Measurements from ENCODE around the gene PRSS33. TPM values are rescaled to one million over a fixed set of nuclear protein-coding genes. Genes with fewer than 3 reads are reported as not detected.

PRSS33 gene
- total RNA-seq, 2 donors from 2014 or later = 0.46 TPM; not detected in 1

DNA sequence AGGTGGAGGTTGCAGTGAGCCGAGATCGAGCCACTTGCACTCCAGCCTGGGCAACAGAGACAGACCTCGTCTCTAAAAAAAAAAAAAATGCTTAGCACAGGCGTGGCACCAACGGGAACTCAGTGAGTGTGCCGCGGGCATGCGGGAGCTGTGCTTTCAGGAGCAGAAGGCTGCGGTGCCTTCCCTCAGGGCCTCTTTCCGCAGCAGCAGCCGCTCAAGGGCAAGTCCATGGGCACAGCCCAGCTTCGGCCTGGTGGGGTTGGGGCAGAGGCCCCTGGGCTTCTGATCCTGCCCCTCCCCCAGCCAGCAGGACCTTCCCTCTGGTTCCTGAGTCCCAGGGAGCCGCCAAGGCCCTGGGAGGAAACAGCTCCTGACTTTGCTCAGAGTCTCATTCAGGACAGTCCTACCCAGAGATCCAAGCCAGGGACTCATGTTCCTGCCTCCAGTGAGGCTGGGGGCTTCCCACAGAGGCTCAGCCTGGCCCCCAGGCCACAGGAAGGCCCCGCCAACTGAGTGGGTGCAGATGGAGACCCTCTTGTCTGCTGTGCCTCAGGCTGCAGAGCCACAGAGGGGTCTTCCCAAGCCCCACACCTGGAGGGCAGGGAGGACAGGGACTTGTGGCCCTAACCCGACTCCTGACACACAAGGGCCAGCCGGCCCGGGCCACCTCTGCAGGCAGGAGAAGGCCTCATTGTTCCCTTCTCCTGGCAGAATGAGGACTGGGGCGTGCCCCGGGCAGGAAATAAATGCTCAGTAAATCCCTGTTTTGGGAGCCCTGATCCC lies 39.4 kb upstream of the PRSS33 start:
- no peaks in the 10 kb centered on the region for H3K36me3 Mint-ChIP-seq (ENCODE audit: insufficient read depth in 2 of 2)
- no peaks in the 10 kb centered on the region for H3K27me3 Mint-ChIP-seq (ENCODE audit: low read depth)
- no peak overlapping the region for H3K27ac Mint-ChIP-seq
- ATAC-seq (replicated peaks in 1 of 2) = no peak
- H3K4me3 Mint-ChIP-seq = no peak overlapping the region
- H3K9me3 Mint-ChIP-seq = no peaks in the 10 kb centered on the region
- no peak for DNase-seq
- no peaks in the 10 kb centered on the region for H3K4me1 Mint-ChIP-seq (ENCODE audit: low read depth)

GRCh38 chr16:2825906-2826305 lies 38.5 kb upstream of the PRSS33 start:
- H3K27ac Mint-ChIP-seq = no peak overlapping the region
- no peak overlapping the region for H3K4me3 Mint-ChIP-seq
- no peaks in the 10 kb centered on the region for H3K4me1 Mint-ChIP-seq (ENCODE audit: low read depth)
- no peak for ATAC-seq (replicated peaks in 1 of 2)
- no peaks in the 10 kb centered on the region for H3K9me3 Mint-ChIP-seq
- no peaks in the 10 kb centered on the region for H3K36me3 Mint-ChIP-seq (ENCODE audit: insufficient read depth in 2 of 2)
- no peaks in the 10 kb centered on the region for H3K27me3 Mint-ChIP-seq (ENCODE audit: low read depth)
- DNase-seq = no peak

GRCh38 chr16:2825049-2825742 lies 37.8 kb upstream of the PRSS33 start:
- ATAC-seq (replicated peaks in 1 of 2) = no peak
- no peaks in the 10 kb centered on the region for H3K9me3 Mint-ChIP-seq
- no peaks in the 10 kb centered on the region for H3K4me1 Mint-ChIP-seq (ENCODE audit: low read depth)
- H3K27ac Mint-ChIP-seq = no peak overlapping the region
- no peaks in the 10 kb centered on the region for H3K36me3 Mint-ChIP-seq (ENCODE audit: insufficient read depth in 2 of 2)
- DNase-seq = no peak
- no peaks in the 10 kb centered on the region for H3K27me3 Mint-ChIP-seq (ENCODE audit: low read depth)
- H3K4me3 Mint-ChIP-seq = no peak overlapping the region

- no peak for DNase-seq
- H3K9me3 Mint-ChIP-seq = no peaks in the 10 kb centered on the region
- no peak overlapping the region for H3K4me3 Mint-ChIP-seq
- no peak overlapping the region for H3K27ac Mint-ChIP-seq
- H3K36me3 Mint-ChIP-seq (ENCODE audit: insufficient read depth in 2 of 2) = no peaks in the 10 kb centered on the region
- H3K4me1 Mint-ChIP-seq (ENCODE audit: low read depth) = no peaks in the 10 kb centered on the region
- no peaks in the 10 kb centered on the region for H3K27me3 Mint-ChIP-seq (ENCODE audit: low read depth)
- ATAC-seq (replicated peaks in 1 of 2) = no peak
Measured at GRCh38 chr16:2824626-2825025, 37.3 kb upstream of the PRSS33 start.

GRCh38 chr16:2822496-2822895 lies 35.1 kb upstream of the PRSS33 start:
- Mint-ChIP-seq H3K9me3 (no peaks in the 10 kb centered on the region), H3K4me1 (ENCODE audit: low read depth) (no peaks in the 10 kb centered on the region), H3K36me3 (ENCODE audit: insufficient read depth in 2 of 2) (no peaks in the 10 kb centered on the region), H3K27ac (no peak overlapping the region), H3K4me3 (no peak overlapping the region), H3K27me3 (ENCODE audit: low read depth) (no peaks in the 10 kb centered on the region)
- ATAC-seq (replicated peaks in 1 of 2) = no peak
- no peak for DNase-seq

DNA sequence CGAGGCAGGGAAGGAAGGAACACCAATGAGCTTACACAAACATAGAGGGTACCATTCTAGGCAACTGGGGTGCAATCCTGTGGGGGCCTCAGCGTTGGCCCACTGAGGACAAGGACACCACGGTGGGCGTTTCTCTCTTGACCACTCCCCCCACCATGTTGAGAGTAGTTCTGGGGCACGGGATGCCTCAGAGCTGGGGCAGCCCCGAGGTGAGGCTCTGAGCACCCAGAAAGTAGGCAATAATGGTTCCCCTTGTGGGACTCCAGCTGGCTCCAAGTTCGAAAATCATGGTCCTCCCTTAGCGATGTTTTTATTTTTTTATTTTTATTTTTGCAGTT lies 34.8 kb upstream of the PRSS33 start:
- Mint-ChIP-seq H3K36me3 (ENCODE audit: insufficient read depth in 2 of 2) (no peaks in the 10 kb centered on the region), H3K27me3 (ENCODE audit: low read depth) (no peaks in the 10 kb centered on the region), H3K27ac (no peak overlapping the region), H3K4me3 (no peak overlapping the region), H3K9me3 (no peaks in the 10 kb centered on the region), H3K4me1 (ENCODE audit: low read depth) (no peaks in the 10 kb centered on the region)
- DNase-seq (no peak), ATAC-seq (replicated peaks in 1 of 2) (no peak)

- Mint-ChIP-seq H3K4me3 (no peak overlapping the region), H3K9me3 (no peaks in the 10 kb centered on the region), H3K27me3 (ENCODE audit: low read depth) (no peaks in the 10 kb centered on the region), H3K27ac (no peak overlapping the region), H3K36me3 (ENCODE audit: insufficient read depth in 2 of 2) (no peaks in the 10 kb centered on the region), H3K4me1 (ENCODE audit: low read depth) (no peaks in the 10 kb centered on the region)
- DNase-seq (no peak), ATAC-seq (replicated peaks in 1 of 2) (no peak)
Measured at GRCh38 chr16:2821487-2822157, 34.3 kb upstream of the PRSS33 start.

- Mint-ChIP-seq H3K36me3 (ENCODE audit: insufficient read depth in 2 of 2) (no peaks in the 10 kb centered on the region), H3K27me3 (ENCODE audit: low read depth) (no peaks in the 10 kb centered on the region), H3K4me1 (ENCODE audit: low read depth) (no peaks in the 10 kb centered on the region), H3K4me3 (no peak overlapping the region), H3K27ac (no peak overlapping the region), H3K9me3 (no peaks in the 10 kb centered on the region)
- ATAC-seq (replicated peaks in 1 of 2) = no peak
- no peak for DNase-seq
Measured at GRCh38 chr16:2820836-2821486, 33.6 kb upstream of the PRSS33 start.

DNA sequence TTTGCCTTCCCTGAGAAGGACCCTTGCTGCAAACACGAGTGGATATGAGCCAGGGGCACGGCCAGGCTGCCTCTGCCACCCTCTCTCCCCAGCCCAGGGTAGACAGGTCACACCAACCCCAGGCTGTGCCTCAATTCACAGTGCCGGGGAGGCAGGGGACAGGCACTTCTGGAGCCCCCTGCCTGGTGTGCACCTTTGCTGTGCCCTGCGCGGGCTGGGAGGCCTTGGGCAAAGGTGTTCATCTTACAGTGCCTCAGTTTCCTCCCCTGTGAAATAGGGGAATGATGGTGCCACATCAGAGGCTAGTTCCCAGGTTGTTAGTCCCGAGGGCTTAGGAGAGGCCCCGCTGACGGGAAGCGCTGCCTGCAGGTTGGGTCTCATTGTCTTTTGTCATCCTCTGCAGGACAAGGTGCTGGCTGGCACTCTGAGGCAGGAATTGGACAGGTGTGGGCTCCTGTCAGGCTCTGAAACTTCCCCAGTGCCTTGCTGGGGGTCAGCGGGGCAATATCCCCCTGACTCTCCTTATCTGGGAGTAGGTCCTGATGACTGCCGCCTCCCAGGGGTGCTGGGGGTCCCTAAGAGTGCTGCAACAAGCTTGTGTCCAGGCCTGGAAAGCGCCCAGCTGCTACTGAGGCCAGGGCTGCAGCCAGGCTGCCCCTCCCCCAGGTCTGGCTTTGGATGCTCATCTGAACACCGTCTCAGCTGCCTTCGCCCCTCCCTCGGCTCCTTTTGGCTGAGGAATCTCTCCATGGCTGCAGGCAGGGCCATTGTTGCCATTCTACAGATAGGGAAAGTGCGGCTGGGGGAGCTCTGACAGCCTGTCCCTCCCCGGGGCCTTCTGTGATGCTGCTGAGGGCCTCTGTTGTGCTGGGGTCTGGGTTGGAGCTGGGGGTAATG lies 32.8 kb upstream of the PRSS33 start:
- no peak overlapping the region for H3K27ac Mint-ChIP-seq
- H3K4me3 Mint-ChIP-seq = no peak overlapping the region
- ATAC-seq (replicated peaks in 1 of 2) = no peak
- H3K9me3 Mint-ChIP-seq = no peaks in the 10 kb centered on the region
- no peaks in the 10 kb centered on the region for H3K36me3 Mint-ChIP-seq (ENCODE audit: insufficient read depth in 2 of 2)
- H3K27me3 Mint-ChIP-seq (ENCODE audit: low read depth) = no peaks in the 10 kb centered on the region
- no peaks in the 10 kb centered on the region for H3K4me1 Mint-ChIP-seq (ENCODE audit: low read depth)
- no peak for DNase-seq

DNA sequence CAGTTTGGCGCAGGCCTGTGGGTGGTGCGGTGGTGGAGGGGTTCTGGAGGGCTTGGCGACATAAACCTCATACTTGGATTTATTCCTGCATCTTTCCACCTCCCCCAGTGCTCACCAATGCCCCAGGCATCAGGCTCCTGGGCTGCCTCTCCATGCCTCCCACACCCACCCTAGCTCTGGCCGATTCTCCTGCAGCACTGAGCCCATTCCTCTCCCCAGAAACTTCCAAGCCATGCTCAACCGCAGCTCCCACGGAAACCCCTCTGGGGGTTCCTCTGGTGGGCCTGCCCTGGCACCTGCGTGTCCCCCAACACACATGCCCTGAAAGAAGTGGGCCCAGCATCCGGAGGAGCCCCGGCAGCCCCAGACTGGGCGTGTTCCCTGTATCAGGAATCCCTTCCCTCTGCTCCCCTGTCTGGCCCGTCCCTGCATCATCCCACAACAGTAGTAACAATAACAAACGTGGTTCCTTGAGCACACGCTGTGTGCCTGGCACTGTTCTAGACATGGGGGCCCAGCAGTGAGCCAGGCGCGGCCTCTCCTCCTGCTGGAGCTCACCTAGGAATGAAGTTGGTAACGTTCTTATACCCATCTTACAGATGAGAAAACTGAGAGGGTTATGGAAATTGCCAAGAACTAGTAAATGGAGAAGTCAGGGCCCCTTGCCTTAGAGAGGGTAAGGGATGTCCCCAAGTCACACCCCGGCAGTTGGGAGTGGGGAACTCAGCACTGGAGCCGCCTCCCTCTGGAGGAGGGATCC lies 32.0 kb upstream of the PRSS33 start:
- Mint-ChIP-seq H3K4me3 (no peak overlapping the region), H3K36me3 (ENCODE audit: insufficient read depth in 2 of 2) (no peaks in the 10 kb centered on the region), H3K9me3 (no peaks in the 10 kb centered on the region), H3K27me3 (ENCODE audit: low read depth) (no peaks in the 10 kb centered on the region), H3K27ac (no peak overlapping the region), H3K4me1 (ENCODE audit: low read depth) (no peaks in the 10 kb centered on the region)
- DNase-seq = no peak
- no peak for ATAC-seq (replicated peaks in 1 of 2)

GRCh38 chr16:2818272-2818876 lies 31.0 kb upstream of the PRSS33 start:
- Mint-ChIP-seq H3K27me3 (ENCODE audit: low read depth) (no peaks in the 10 kb centered on the region), H3K4me3 (no peak overlapping the region), H3K9me3 (no peaks in the 10 kb centered on the region), H3K27ac (no peak overlapping the region), H3K36me3 (ENCODE audit: insufficient read depth in 2 of 2) (no peaks in the 10 kb centered on the region), H3K4me1 (ENCODE audit: low read depth) (no peaks in the 10 kb centered on the region)
- DNase-seq (no peak), ATAC-seq (replicated peaks in 1 of 2) (no peak)
